ENCODE data around the gene ANKRD24. TPM values are rescaled to one million over a fixed set of nuclear protein-coding genes. Genes with fewer than 3 reads are reported as not detected.

Gene ANKRD24
- total RNA-seq, 1 experiment from 2014 or later = 2.4 TPM

DNA sequence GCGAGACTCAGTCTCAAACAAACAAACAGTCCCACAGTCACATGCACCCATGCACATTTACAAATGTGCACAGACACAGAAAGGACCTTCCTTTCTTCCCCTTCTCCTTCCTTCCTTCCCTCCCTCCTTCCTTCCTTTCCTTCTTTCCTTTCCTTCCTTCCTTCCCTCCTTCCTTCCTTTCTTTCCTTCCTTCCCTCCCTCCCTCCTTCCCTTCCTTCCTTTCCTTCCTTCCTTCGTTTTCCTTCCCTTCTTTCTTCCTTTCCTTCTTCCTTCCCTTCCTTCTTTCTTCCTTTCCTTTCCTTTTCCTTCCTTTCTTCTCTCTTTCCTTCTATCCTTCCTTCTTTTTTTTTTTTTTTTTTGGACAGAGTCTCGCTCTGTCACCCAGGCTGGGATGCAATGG, 30.6 kb downstream of the ANKRD24 start:
- Histone ChIP-seq H3K9me3 (ENCODE audit: control insufficient read depth, low read depth, low read length) (no peaks in the 10 kb centered on the region), H2BK20ac (ENCODE audit: low read depth, low read length, poor library complexity, severe bottlenecking) (no peak overlapping the region), H3K23ac (ENCODE audit: insufficient read length, low read depth, low read length) (no peak overlapping the region), H3T11ph (ENCODE audit: low read length) (no peak overlapping the region), H4K91ac (ENCODE audit: insufficient read length, low read depth, low read length) (no peak overlapping the region), H3K27me3 (ENCODE audit: insufficient read depth, low read length) (no peaks in the 10 kb centered on the region), H2BK5ac (ENCODE audit: insufficient read length, low read length) (no peak overlapping the region), H3K4ac (ENCODE audit: low read depth, low read length) (no peak overlapping the region), H3K14ac (ENCODE audit: insufficient read depth, low read length) (no peak overlapping the region), H3K9ac (ENCODE audit: extremely low read depth, insufficient read length, low read length) (no peak overlapping the region), H2AK5ac (ENCODE audit: insufficient read length, low read length) (no peak overlapping the region), H2BK120ac (ENCODE audit: low read depth, low read length, poor library complexity, severe bottlenecking) (no peak overlapping the region), H4K5ac (ENCODE audit: insufficient read length, low read depth, low read length) (no peak overlapping the region), H3K79me1 (ENCODE audit: insufficient read depth, low read depth, low read length, poor library complexity, severe bottlenecking) (no peaks in the 10 kb centered on the region), H3K18ac (ENCODE audit: insufficient read length, low read depth, low read length) (no peak overlapping the region), H3K27ac (ENCODE audit: insufficient read length, low read depth, low read length) (no peak overlapping the region), H2BK12ac (ENCODE audit: insufficient read length, low read depth, low read length) (no peak overlapping the region), H4K8ac (replicated peaks; ENCODE audit: insufficient read length, low read depth, low read length) (no peak overlapping the region), H3K56ac (ENCODE audit: insufficient read length, low read depth, low read length) (no peak overlapping the region), H4K20me1 (ENCODE audit: control insufficient read depth, insufficient read depth, insufficient read length) (no peaks in the 10 kb centered on the region), H3K4me2 (ENCODE audit: insufficient read depth, insufficient read length, low read length) (no peak overlapping the region), H2AFZ (ENCODE audit: low read length) (no peak overlapping the region), H3K79me2 (ENCODE audit: insufficient read depth, low read length) (no peaks in the 10 kb centered on the region), H3K4me1 (ENCODE audit: insufficient read depth, low read length) (no peaks in the 10 kb centered on the region), H2BK15ac (ENCODE audit: low read depth, low read length) (no peak overlapping the region), H3K23me2 (ENCODE audit: insufficient read length, low read depth, low read length, poor library complexity, severe bottlenecking) (no peaks in the 10 kb centered on the region)
- DNase-seq = no peak
- no CpG with 5 or more reads among the region's 3 CpGs for WGBS (ENCODE audit: extremely low coverage, insufficient read length, low lambda C conversion rate)
- Mint-ChIP-seq H3K4me1 (peaks cover 4 to 8% of the 10 kb centered on the region in 2 experiments), H3K36me3 (ENCODE audit: insufficient read depth in 1 of 3, low read depth in 3 of 3) (peaks cover 0 to 10% (median 9%) of the 10 kb centered on the region in 3 experiments; a peak in 4 of 7 replicates), H3K27me3 (ENCODE audit: low read depth) (peaks cover 14% of the 10 kb centered on the region), H3K4me3 (no peak overlapping the region), H3K9me3 (peaks cover 0 to 8% of the 10 kb centered on the region in 2 experiments; a peak in 2 of 5 replicates), H3K27ac (no peak overlapping the region)
- TF ChIP-seq, protein P1, sequence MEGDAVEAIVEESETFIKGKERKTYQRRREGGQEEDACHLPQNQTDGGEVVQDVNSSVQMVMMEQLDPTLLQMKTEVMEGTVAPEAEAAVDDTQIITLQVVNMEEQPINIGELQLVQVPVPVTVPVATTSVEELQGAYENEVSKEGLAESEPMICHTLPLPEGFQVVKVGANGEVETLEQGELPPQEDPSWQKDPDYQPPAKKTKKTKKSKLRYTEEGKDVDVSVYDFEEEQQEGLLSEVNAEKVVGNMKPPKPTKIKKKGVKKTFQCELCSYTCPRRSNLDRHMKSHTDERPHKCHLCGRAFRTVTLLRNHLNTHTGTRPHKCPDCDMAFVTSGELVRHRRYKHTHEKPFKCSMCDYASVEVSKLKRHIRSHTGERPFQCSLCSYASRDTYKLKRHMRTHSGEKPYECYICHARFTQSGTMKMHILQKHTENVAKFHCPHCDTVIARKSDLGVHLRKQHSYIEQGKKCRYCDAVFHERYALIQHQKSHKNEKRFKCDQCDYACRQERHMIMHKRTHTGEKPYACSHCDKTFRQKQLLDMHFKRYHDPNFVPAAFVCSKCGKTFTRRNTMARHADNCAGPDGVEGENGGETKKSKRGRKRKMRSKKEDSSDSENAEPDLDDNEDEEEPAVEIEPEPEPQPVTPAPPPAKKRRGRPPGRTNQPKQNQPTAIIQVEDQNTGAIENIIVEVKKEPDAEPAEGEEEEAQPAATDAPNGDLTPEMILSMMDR (conservative IDR thresholded peaks at IDR 0.05) = no peak

All from H9 (cell line).